ENCODE measurements around the gene TMEM132D. TPM values are rescaled to one million over a fixed set of nuclear protein-coding genes. Genes with fewer than 3 reads are reported as not detected.

The TMEM132D gene
- total RNA-seq, 1 donor from 2014 or later, result 16.5 TPM

DNA sequence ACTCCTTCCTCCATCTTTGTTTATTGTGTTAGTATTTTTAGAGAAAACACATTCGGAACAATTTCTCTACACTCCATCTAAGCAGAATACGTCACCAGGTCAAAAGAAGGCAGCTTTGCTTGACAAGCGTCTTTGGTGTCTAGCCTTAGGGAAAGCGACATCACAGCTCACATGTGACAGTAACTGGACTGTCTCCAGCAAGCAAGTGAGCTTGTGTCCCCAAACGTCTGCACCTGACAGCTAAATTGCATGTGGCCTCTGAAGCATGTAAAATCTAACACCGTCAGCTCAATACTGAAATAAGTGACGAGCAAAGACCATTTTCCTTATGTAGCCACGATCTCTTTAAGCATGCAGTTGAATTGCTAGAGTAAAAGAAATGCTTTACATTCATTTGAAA, 540.8 kb downstream of the TMEM132D start:
- Mint-ChIP-seq H3K4me3 (ENCODE audit: unreplicated experiment) (no peak overlapping the region), H3K4me1 (ENCODE audit: low read depth, unreplicated experiment) (peaks cover 5% of the 10 kb centered on the region), H3K36me3 (ENCODE audit: unreplicated experiment) (peaks cover 10% of the 10 kb centered on the region), H3K9me3 (ENCODE audit: unreplicated experiment) (peaks cover 8% of the 10 kb centered on the region), H3K27ac (ENCODE audit: unreplicated experiment) (no peak overlapping the region), H3K27me3 (ENCODE audit: unreplicated experiment) (peaks cover 3% of the 10 kb centered on the region)
- TF ChIP-seq, protein P1, sequence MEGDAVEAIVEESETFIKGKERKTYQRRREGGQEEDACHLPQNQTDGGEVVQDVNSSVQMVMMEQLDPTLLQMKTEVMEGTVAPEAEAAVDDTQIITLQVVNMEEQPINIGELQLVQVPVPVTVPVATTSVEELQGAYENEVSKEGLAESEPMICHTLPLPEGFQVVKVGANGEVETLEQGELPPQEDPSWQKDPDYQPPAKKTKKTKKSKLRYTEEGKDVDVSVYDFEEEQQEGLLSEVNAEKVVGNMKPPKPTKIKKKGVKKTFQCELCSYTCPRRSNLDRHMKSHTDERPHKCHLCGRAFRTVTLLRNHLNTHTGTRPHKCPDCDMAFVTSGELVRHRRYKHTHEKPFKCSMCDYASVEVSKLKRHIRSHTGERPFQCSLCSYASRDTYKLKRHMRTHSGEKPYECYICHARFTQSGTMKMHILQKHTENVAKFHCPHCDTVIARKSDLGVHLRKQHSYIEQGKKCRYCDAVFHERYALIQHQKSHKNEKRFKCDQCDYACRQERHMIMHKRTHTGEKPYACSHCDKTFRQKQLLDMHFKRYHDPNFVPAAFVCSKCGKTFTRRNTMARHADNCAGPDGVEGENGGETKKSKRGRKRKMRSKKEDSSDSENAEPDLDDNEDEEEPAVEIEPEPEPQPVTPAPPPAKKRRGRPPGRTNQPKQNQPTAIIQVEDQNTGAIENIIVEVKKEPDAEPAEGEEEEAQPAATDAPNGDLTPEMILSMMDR (IDR thresholded peaks at IDR 0.05; ENCODE audit: partially characterized antibody, unreplicated experiment), result no peak
- no peak for DNase-seq

DNA sequence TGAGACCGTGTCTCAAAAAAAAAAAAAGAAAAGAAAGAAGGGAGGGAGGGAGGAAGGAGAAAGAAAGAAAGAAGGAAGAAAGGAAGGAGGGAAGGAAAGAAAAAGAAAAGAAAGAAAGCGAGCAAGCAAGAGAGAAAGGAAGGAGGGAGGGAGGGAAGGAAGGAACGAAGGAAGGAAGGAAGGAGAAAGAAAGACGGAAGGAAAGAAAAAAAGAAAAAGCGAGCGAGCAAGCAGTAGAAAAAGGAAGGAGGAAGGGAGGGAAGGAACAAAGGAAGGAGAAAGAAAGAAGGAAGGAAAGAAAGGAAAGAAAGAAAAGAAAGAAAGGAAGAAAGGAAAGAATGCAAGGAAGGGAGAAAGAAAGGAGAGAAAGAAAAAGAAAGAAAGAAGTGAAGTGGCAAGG, 546.6 kb downstream of the TMEM132D start:
- Mint-ChIP-seq H3K36me3 (ENCODE audit: unreplicated experiment) (no peaks in the 10 kb centered on the region), H3K27ac (ENCODE audit: unreplicated experiment) (no peak overlapping the region), H3K4me3 (ENCODE audit: unreplicated experiment) (no peak overlapping the region), H3K9me3 (ENCODE audit: unreplicated experiment) (peaks cover 10% of the 10 kb centered on the region), H3K27me3 (ENCODE audit: unreplicated experiment) (peaks cover 2% of the 10 kb centered on the region), H3K4me1 (ENCODE audit: low read depth, unreplicated experiment) (no peaks in the 10 kb centered on the region)
- TF ChIP-seq, protein P1 (IDR thresholded peaks at IDR 0.05; ENCODE audit: partially characterized antibody, unreplicated experiment), result no peak
- no peak for DNase-seq

DNA sequence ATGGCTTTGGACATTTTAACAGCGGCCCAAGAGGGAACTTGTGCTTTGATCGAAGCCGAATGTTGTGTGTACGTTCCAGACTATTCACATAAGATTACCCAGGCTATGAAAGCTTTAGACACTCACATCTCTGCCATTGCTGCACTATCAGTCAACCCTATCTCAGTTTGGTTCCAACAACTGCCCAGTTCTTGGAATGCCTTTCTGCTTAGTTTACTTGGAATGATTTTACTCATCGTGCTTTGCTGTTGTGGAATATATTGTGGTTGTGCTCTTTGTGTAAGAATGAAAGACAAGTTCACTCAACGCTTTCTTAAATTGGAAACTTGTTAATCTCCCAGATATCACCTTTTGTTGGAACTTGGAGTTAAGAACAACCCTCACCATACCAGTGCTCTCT, 552.3 kb downstream of the TMEM132D start:
- no peak overlapping the region for H3K27ac Mint-ChIP-seq (ENCODE audit: unreplicated experiment)
- H3K36me3 Mint-ChIP-seq (ENCODE audit: unreplicated experiment), result no peaks in the 10 kb centered on the region
- TF ChIP-seq, protein P1 (IDR thresholded peaks at IDR 0.05; ENCODE audit: partially characterized antibody, unreplicated experiment), result no peak
- H3K27me3 Mint-ChIP-seq (ENCODE audit: unreplicated experiment), result peaks cover 1% of the 10 kb centered on the region
- no peak for DNase-seq
- no peak overlapping the region for H3K4me3 Mint-ChIP-seq (ENCODE audit: unreplicated experiment)
- H3K4me1 Mint-ChIP-seq (ENCODE audit: low read depth, unreplicated experiment), result no peaks in the 10 kb centered on the region
- peaks cover 5% of the 10 kb centered on the region for H3K9me3 Mint-ChIP-seq (ENCODE audit: unreplicated experiment)

DNA sequence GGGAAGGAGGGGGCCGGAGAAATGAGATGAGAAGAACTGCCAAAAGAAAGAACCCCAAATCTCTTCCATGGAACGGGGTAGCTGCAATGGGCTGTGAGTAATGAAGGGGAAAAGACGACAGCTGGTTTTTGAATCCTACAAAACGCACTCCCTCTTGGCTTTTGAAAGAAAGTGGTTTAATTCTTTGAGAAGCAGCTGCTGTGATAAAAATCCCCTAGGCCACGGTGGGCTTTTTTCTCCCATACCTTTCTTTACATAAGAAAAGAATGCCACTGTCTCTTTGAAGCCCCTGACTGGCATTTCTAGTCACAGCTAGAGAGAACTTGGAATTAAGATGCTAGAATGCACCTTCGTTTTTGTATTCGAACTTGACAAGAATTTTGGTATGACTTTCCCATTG, 564.5 kb downstream of the TMEM132D start:
- Mint-ChIP-seq H3K27ac (ENCODE audit: unreplicated experiment) (no peak overlapping the region), H3K27me3 (ENCODE audit: unreplicated experiment) (peaks cover 2% of the 10 kb centered on the region), H3K4me3 (ENCODE audit: unreplicated experiment) (no peak overlapping the region), H3K36me3 (ENCODE audit: unreplicated experiment) (no peaks in the 10 kb centered on the region), H3K9me3 (ENCODE audit: unreplicated experiment) (peaks cover 2% of the 10 kb centered on the region), H3K4me1 (ENCODE audit: low read depth, unreplicated experiment) (no peaks in the 10 kb centered on the region)
- TF ChIP-seq, protein P1 (IDR thresholded peaks at IDR 0.05; ENCODE audit: partially characterized antibody, unreplicated experiment), result no peak
- DNase-seq, result no peak

DNA sequence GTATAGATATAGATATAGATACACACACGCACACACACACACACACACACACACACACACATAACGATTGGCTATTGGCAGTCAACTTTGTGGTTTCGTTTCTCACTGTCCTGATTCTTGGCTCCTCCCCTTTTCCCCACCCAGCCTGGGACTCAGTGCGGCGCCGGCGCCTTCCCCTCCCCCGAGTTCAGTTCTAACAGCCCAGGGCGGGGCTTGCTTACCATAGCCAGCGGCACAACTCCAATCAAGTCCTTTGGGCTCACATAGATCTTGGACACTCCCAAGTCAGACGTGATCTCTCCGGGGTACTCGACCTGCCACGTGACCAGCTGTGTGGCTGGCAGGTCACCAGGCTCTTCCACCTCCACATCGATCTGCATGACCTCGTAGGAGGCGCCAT, 566.4 kb downstream of the TMEM132D start:
- Mint-ChIP-seq H3K9me3 (ENCODE audit: unreplicated experiment) (no peaks in the 10 kb centered on the region), H3K27ac (ENCODE audit: unreplicated experiment) (no peak overlapping the region), H3K4me1 (ENCODE audit: low read depth, unreplicated experiment) (no peaks in the 10 kb centered on the region)

More for the DNA sequence above, 566.4 kb downstream of the TMEM132D start:
- Mint-ChIP-seq H3K27me3 (ENCODE audit: unreplicated experiment) (peaks cover 2% of the 10 kb centered on the region), H3K4me3 (ENCODE audit: unreplicated experiment) (no peak overlapping the region), H3K36me3 (ENCODE audit: unreplicated experiment) (no peaks in the 10 kb centered on the region)
- TF ChIP-seq, protein P1 (IDR thresholded peaks at IDR 0.05; ENCODE audit: partially characterized antibody, unreplicated experiment), result no peak
- no peak for DNase-seq
